HEK293 (cell line): ENCODE results near the gene ARHGAP5.

ENCODE experiments used
- GLIS1 ChIP-seq: fragments of 450-650 bp; formaldehyde crosslinking; IDR thresholded peaks from 2 replicates; pipeline ENCODE4 v1.5.1; 2016; ENCODE audit warnings: missing biosample characterization, missing genetic modification characterization
- KLF17 ChIP-seq: fragments of 450-650 bp; formaldehyde crosslinking; IDR thresholded peaks from 2 replicates; pipeline ENCODE4 v1.5.1; 2016; ENCODE audit warnings: missing biosample characterization, missing genetic modification characterization
- PRDM6 ChIP-seq: fragments of 450-650 bp; formaldehyde crosslinking; IDR thresholded peaks from 2 replicates; pipeline ENCODE4 v1.5.1; 2017; ENCODE audit warnings: missing biosample characterization, missing genetic modification characterization
- REST ChIP-seq: fragments of 450-650 bp; formaldehyde crosslinking; IDR thresholded peaks from 2 replicates; pipeline ENCODE4 v1.5.1; 2016; ENCODE audit warnings: missing biosample characterization, missing genetic modification characterization
- SP7 ChIP-seq: fragments of 450-650 bp; formaldehyde crosslinking; IDR thresholded peaks from 2 replicates; pipeline ENCODE4 v1.5.1; 2016; ENCODE audit warnings: missing biosample characterization, missing genetic modification characterization
- TCF7L2 ChIP-seq: IDR thresholded peaks from 2 replicates; pipeline ENCODE4 v1.6.1; 2011; ENCODE audit warnings: low read depth, mild to moderate bottlenecking, inconsistent platforms, low read length, moderate library complexity, borderline replicate concordance
- TRIM28 ChIP-seq: IDR thresholded peaks from 2 replicates; pipeline ENCODE4 v1.6.1; 2011; ENCODE audit warnings: low read length, control low read depth, borderline replicate concordance
- ZBTB48 ChIP-seq: fragments of 450-650 bp; formaldehyde crosslinking; IDR thresholded peaks from 2 replicates; pipeline ENCODE4 v1.5.1; 2016; ENCODE audit warnings: missing biosample characterization, missing genetic modification characterization
- ZEB2 ChIP-seq: fragments of 450-650 bp; formaldehyde crosslinking; IDR thresholded peaks from 2 replicates; pipeline ENCODE4 v1.5.1; 2016; ENCODE audit warnings: missing biosample characterization, missing genetic modification characterization
- ZFHX2 ChIP-seq: fragments of 450-650 bp; formaldehyde crosslinking; conservative IDR thresholded peaks from 2 replicates; pipeline ENCODE4 v1.5.1; 2016; ENCODE audit warnings: missing biosample characterization, missing genetic modification characterization
- ZNF133 ChIP-seq: fragments of 450-650 bp; formaldehyde crosslinking; IDR thresholded peaks from 2 replicates; pipeline ENCODE4 v1.5.1; 2016; ENCODE audit warnings: missing biosample characterization, missing genetic modification characterization
- ZNF174 ChIP-seq: fragments of 450-650 bp; formaldehyde crosslinking; IDR thresholded peaks from 2 replicates; pipeline ENCODE4 v1.5.0; 2017; ENCODE audit warnings: missing biosample characterization, mild to moderate bottlenecking, missing genetic modification characterization
- ZNF184 ChIP-seq: fragments of 450-650 bp; IDR thresholded peaks from 2 replicates; pipeline ENCODE4 v1.5.1; 2018; ENCODE audit warnings: missing biosample characterization, mild to moderate bottlenecking, missing genetic modification characterization
- ZNF211 ChIP-seq: fragments of 450-650 bp; formaldehyde crosslinking; IDR thresholded peaks from 2 replicates; pipeline ENCODE4 v1.5.1; 2016; ENCODE audit warnings: low read depth, missing biosample characterization, missing genetic modification characterization
- ZNF214 ChIP-seq: fragments of 450-650 bp; formaldehyde crosslinking; IDR thresholded peaks from 2 replicates; pipeline ENCODE4 v1.5.1; 2017; ENCODE audit warnings: missing biosample characterization, mild to moderate bottlenecking, missing genetic modification characterization, borderline replicate concordance
- ZNF350 ChIP-seq: fragments of 450-650 bp; formaldehyde crosslinking; IDR thresholded peaks from 2 replicates; pipeline ENCODE4 v1.5.0; 2017; ENCODE audit warnings: missing biosample characterization, mild to moderate bottlenecking, missing genetic modification characterization
- ZNF404 ChIP-seq: fragments of 450-650 bp; formaldehyde crosslinking; IDR thresholded peaks from 2 replicates; pipeline ENCODE4 v1.5.1; 2017; ENCODE audit warnings: missing biosample characterization, missing genetic modification characterization
- ZNF416 ChIP-seq: fragments of 450-650 bp; formaldehyde crosslinking; IDR thresholded peaks from 2 replicates; pipeline ENCODE4 v1.5.1; 2016; ENCODE audit warnings: missing biosample characterization, missing genetic modification characterization
- ZNF501 ChIP-seq: fragments of 450-650 bp; formaldehyde crosslinking; IDR thresholded peaks from 2 replicates; pipeline ENCODE4 v1.5.1; 2016; ENCODE audit warnings: missing biosample characterization, missing genetic modification characterization
- ZNF510 ChIP-seq: fragments of 450-650 bp; formaldehyde crosslinking; IDR thresholded peaks from 2 replicates; pipeline ENCODE4 v1.5.1; 2018; ENCODE audit warnings: mild to moderate bottlenecking, missing genetic modification characterization, missing biosample characterization; ENCODE audit not compliant: insufficient replicate concordance
- ZNF521 ChIP-seq: fragments of 450-650 bp; formaldehyde crosslinking; IDR thresholded peaks from 2 replicates; pipeline ENCODE4 v1.5.1; 2017; ENCODE audit warnings: missing biosample characterization, mild to moderate bottlenecking, missing genetic modification characterization
- ZNF555 ChIP-seq: fragments of 450-650 bp; formaldehyde crosslinking; conservative IDR thresholded peaks from 2 replicates; pipeline ENCODE4 v1.5.1; 2017; ENCODE audit warnings: missing biosample characterization, mild to moderate bottlenecking, missing genetic modification characterization, inconsistent platforms
- ZNF629 ChIP-seq: fragments of 450-650 bp; formaldehyde crosslinking; IDR thresholded peaks from 2 replicates; pipeline ENCODE4 v1.5.1; 2017; ENCODE audit warnings: missing biosample characterization, missing genetic modification characterization
- ZNF664 ChIP-seq: fragments of 450-650 bp; formaldehyde crosslinking; IDR thresholded peaks from 2 replicates; pipeline ENCODE4 v1.5.1; 2016; ENCODE audit warnings: missing biosample characterization, missing genetic modification characterization
- ZNF768 ChIP-seq: fragments of 450-650 bp; formaldehyde crosslinking; IDR thresholded peaks from 2 replicates; pipeline ENCODE4 v1.5.1; 2018; ENCODE audit warnings: missing biosample characterization, mild to moderate bottlenecking, missing genetic modification characterization
- ZNF785 ChIP-seq: fragments of 450-650 bp; formaldehyde crosslinking; IDR thresholded peaks from 2 replicates; pipeline ENCODE4 v1.5.1; 2016; ENCODE audit warnings: missing biosample characterization, missing genetic modification characterization
- ZNF843 ChIP-seq: fragments of 450-650 bp; formaldehyde crosslinking; IDR thresholded peaks from 2 replicates; pipeline ENCODE4 v1.5.1; 2016; ENCODE audit warnings: missing biosample characterization, missing genetic modification characterization
- TF ChIP-seq, protein P1 (sequence below): fragments of 450-650 bp; formaldehyde crosslinking; IDR thresholded peaks from 2 replicates; pipeline ENCODE4 v1.5.1; 2016; ENCODE audit warnings: missing biosample characterization, missing genetic modification characterization
- TF ChIP-seq, protein P2 (sequence below): fragments of 450-650 bp; formaldehyde crosslinking; IDR thresholded peaks from 2 replicates; pipeline ENCODE4 v1.5.1; 2016; ENCODE audit warnings: missing biosample characterization, missing genetic modification characterization
- TF ChIP-seq, protein P3 (sequence below): fragments of 450-650 bp; formaldehyde crosslinking; IDR thresholded peaks from 2 replicates; pipeline ENCODE4 v1.5.1; 2016; ENCODE audit warnings: missing biosample characterization, missing genetic modification characterization

The ARHGAP5 gene

DNA sequence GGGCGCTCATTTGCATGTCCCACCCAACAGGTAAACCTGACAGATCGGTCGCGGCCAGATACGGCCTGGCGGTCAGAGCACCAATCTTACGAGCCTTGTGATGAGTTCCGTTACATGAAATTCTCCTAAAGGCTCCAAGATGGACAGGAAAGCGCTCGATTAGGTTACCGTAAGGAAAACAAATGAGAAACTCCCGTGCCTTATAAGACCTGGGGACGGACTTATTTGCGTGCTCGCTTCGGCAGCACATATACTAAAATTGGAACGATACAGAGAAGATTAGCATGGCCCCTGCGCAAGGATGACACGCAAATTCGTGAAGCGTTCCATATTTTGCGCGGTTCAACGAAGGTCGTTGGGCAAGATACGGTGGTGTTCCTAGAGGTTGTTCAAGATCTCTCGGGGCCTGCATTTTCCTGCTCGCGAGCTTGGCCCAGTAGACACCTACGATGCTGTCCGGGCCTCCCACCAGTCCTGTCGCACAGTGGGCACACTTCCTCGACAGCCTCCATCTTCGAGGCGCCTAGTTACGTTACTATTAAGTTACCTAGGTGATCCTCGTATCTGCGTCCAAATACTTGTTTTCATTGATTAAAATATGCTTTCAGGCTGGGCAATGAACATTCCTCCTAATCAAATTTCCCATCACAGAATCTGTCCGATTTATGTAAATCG is 124.8 kb downstream of the ARHGAP5 start, which contains the start of gene RNU6-7 (continued):
- peak; percentile 54 for TF ChIP-seq ZFHX2 (tag by site-specific recombination)
- TF ChIP-seq ZNF629: peak; percentile 61
- TF ChIP-seq, protein P1, sequence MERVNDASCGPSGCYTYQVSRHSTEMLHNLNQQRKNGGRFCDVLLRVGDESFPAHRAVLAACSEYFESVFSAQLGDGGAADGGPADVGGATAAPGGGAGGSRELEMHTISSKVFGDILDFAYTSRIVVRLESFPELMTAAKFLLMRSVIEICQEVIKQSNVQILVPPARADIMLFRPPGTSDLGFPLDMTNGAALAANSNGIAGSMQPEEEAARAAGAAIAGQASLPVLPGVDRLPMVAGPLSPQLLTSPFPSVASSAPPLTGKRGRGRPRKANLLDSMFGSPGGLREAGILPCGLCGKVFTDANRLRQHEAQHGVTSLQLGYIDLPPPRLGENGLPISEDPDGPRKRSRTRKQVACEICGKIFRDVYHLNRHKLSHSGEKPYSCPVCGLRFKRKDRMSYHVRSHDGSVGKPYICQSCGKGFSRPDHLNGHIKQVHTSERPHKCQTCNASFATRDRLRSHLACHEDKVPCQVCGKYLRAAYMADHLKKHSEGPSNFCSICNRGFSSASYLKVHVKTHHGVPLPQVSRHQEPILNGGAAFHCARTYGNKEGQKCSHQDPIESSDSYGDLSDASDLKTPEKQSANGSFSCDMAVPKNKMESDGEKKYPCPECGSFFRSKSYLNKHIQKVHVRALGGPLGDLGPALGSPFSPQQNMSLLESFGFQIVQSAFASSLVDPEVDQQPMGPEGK (tag by site-specific recombination): peak; percentile 39; the same call in 1 of the 2 replicates
- TF ChIP-seq, protein P2, sequence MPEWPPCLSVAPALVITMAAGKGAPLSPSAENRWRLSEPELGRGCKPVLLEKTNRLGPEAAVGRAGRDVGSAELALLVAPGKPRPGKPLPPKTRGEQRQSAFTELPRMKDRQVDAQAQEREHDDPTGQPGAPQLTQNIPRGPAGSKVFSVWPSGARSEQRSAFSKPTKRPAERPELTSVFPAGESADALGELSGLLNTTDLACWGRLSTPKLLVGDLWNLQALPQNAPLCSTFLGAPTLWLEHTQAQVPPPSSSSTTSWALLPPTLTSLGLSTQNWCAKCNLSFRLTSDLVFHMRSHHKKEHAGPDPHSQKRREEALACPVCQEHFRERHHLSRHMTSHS (tag by site-specific recombination): no peak
- TF ChIP-seq SP7 (tag by site-specific recombination): peak; percentile 62
- TF ChIP-seq ZNF768: no peak
- TF ChIP-seq REST (tag by site-specific recombination): 0 out of 2 replicates have a peak, but pooled peaks have one; percentile 11
- no peak for TF ChIP-seq ZNF174
- TF ChIP-seq ZNF785: no peak
- TF ChIP-seq ZNF555 (tag by site-specific recombination): no peak
- peak; percentile 68 for TF ChIP-seq ZEB2 (tag by site-specific recombination)
- no peak for TF ChIP-seq ZNF416
- TF ChIP-seq ZNF214 (tag by site-specific recombination): no peak
- TF ChIP-seq GLIS1 (tag by site-specific recombination): no peak
- TF ChIP-seq ZNF404 (tag by site-specific recombination): no peak
- TF ChIP-seq ZNF133 (tag by site-specific recombination): no peak
- no peak for TF ChIP-seq ZNF843 (tag by site-specific recombination)
- TF ChIP-seq ZBTB48: peak; percentile 49
- peak; percentile 62; the same call in 1 of the 2 replicates for TF ChIP-seq KLF17 (tag by site-specific recombination)
- TF ChIP-seq PRDM6 (tag by site-specific recombination): no peak
- TF ChIP-seq ZNF184 (tag by site-specific recombination): no peak
- TF ChIP-seq ZNF664: no peak
- no peak for TF ChIP-seq TCF7L2
- TF ChIP-seq, protein P3, sequence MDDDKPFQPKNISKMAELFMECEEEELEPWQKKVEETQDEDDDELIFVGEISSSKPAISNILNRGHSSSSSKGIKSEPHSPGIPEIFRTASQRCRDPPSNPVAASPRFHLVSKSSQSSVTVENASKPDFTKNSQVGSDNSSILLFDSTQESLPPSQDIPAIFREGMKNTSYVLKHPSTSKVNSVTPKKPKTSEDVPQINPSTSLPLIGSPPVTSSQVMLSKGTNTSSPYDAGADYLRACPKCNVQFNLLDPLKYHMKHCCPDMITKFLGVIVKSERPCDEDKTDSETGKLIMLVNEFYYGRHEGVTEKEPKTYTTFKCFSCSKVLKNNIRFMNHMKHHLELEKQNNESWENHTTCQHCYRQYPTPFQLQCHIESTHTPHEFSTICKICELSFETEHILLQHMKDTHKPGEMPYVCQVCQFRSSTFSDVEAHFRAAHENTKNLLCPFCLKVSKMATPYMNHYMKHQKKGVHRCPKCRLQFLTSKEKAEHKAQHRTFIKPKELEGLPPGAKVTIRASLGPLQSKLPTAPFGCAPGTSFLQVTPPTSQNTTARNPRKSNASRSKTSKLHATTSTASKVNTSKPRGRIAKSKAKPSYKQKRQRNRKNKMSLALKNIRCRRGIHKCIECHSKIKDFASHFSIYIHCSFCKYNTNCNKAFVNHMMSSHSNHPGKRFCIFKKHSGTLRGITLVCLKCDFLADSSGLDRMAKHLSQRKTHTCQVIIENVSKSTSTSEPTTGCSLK (tag by site-specific recombination): no peak
- TF ChIP-seq TRIM28: no peak
- TF ChIP-seq ZNF521 (tag by site-specific recombination): no peak
- no peak; the same call in 1 of the 2 replicates for TF ChIP-seq ZNF501 (tag by site-specific recombination)
- TF ChIP-seq ZNF211: no peak
- no peak for TF ChIP-seq ZNF510 (tag by site-specific recombination)
- TF ChIP-seq ZNF350 (tag by site-specific recombination): no peak
